Fibroblast of skin of abdomen (primary cell): ENCODE data around the gene ACSL3.
"Not testable (repeated sequence)": the region's sequence is repeated elsewhere in the genome, so short reads cannot be mapped to it uniquely, and the experiment has no call there.

Experiments used
- DNase-seq: peaks from one replicate; pipeline ENCODE4 v3.0.0-alpha.2; 2013

ACSL3 gene

GRCh38 chr2:222915092-222915957 lies 54.5 kb downstream of the ACSL3 start:
- peak; percentile 20 for DNase-seq

- DNase-seq: no peak
Measured at GRCh38 chr2:222916229-222917197, 55.7 kb downstream of the ACSL3 start.

GRCh38 chr2:222917212-222917611 lies 56.4 kb downstream of the ACSL3 start:
- DNase-seq: not testable (repeated sequence)

- DNase-seq: peak; percentile 91
Measured at GRCh38 chr2:222919841-222920526, 59.1 kb downstream of the ACSL3 start.

- DNase-seq: no peak
Measured at GRCh38 chr2:222920657-222921186, 59.9 kb downstream of the ACSL3 start.

- no peak for DNase-seq
Measured at GRCh38 chr2:222922019-222922800, 61.4 kb downstream of the ACSL3 start.

- no peak for DNase-seq
Measured at GRCh38 chr2:222926915-222927314, 66.1 kb downstream of the ACSL3 start.

- DNase-seq: no peak
Measured at GRCh38 chr2:222927600-222927999, 66.8 kb downstream of the ACSL3 start.

GRCh38 chr2:222928335-222928734 lies 67.5 kb downstream of the ACSL3 start:
- no peak for DNase-seq

- DNase-seq: peak; percentile 30
Measured at GRCh38 chr2:222930862-222931261, 70.0 kb downstream of the ACSL3 start.

GRCh38 chr2:222931659-222932058 lies 70.8 kb downstream of the ACSL3 start:
- DNase-seq: no peak

- DNase-seq: no peak
Measured at GRCh38 chr2:222933458-222933857, 72.6 kb downstream of the ACSL3 start.

- DNase-seq: no peak
Measured at GRCh38 chr2:222935688-222936298, 75.0 kb downstream of the ACSL3 start.

GRCh38 chr2:222936705-222937104 lies 75.9 kb downstream of the ACSL3 start:
- DNase-seq: no peak

GRCh38 chr2:222938327-222938726 lies 77.5 kb downstream of the ACSL3 start:
- no peak for DNase-seq

GRCh38 chr2:222939208-222939856 lies 78.5 kb downstream of the ACSL3 start:
- peak; percentile 69 for DNase-seq

GRCh38 chr2:222939979-222940378 lies 79.1 kb downstream of the ACSL3 start:
- no peak for DNase-seq

- peak; percentile 79 for DNase-seq
Measured at GRCh38 chr2:222941510-222942032, 80.7 kb downstream of the ACSL3 start.

- no peak for DNase-seq
Measured at GRCh38 chr2:222942561-222942960, 81.7 kb downstream of the ACSL3 start.

- DNase-seq: no peak
Measured at GRCh38 chr2:222942977-222943376, 82.1 kb downstream of the ACSL3 start.
